Subcutaneous adipose tissue (tissue), 4 donors: Measurements from ENCODE around the gene AKR7A3. TPM values are rescaled to one million over a fixed set of nuclear protein-coding genes. Genes with fewer than 3 reads are reported as not detected.

Experiments
- CTCF ChIP-seq: fragments of 450-650 bp; IDR thresholded peaks from one replicate; pipeline ENCODE4 v1.5.1; 2016; ENCODE audit warnings: low read depth, mild to moderate bottlenecking, control low read depth, antibody characterized with exemption, moderate library complexity
- total RNA-seq, 4 donors: library from RNA; depleted of rRNA; stranded (reverse); fragments of >200 nt; gene quantifications; one replicate each; pipeline ENCODE4 v1.1.0, GENCODE V29; 2016

Gene AKR7A3
- total RNA-seq, 4 donors from 2014 or later = 0.51 to 2.4 (median 2.0) TPM; not detected in 1

GRCh38 chr1:19305880-19306279 lies 17.3 kb upstream of the AKR7A3 start:
- TF ChIP-seq CTCF = no peak

GRCh38 chr1:19300211-19300610 lies 11.6 kb upstream of the AKR7A3 start:
- TF ChIP-seq CTCF = no peak

- no peak for TF ChIP-seq CTCF
These were observed 6.1 kb upstream of the AKR7A3 start for GRCh38 chr1:19294638-19295037.

- TF ChIP-seq CTCF = no peak
These were observed 674 bp upstream of the AKR7A3 start for GRCh38 chr1:19289244-19289643.

GRCh38 chr1:19287436-19288185 lies 959 bp downstream of the AKR7A3 start:
- no peak for TF ChIP-seq CTCF

GRCh38 chr1:19284881-19285280 lies 3.7 kb downstream of the AKR7A3 start:
- no peak for TF ChIP-seq CTCF

- TF ChIP-seq CTCF = no peak
These were observed 4.7 kb downstream of the AKR7A3 start for GRCh38 chr1:19283891-19284290.
